ENCODE data around the gene CBARP.

Gene CBARP

DNA sequence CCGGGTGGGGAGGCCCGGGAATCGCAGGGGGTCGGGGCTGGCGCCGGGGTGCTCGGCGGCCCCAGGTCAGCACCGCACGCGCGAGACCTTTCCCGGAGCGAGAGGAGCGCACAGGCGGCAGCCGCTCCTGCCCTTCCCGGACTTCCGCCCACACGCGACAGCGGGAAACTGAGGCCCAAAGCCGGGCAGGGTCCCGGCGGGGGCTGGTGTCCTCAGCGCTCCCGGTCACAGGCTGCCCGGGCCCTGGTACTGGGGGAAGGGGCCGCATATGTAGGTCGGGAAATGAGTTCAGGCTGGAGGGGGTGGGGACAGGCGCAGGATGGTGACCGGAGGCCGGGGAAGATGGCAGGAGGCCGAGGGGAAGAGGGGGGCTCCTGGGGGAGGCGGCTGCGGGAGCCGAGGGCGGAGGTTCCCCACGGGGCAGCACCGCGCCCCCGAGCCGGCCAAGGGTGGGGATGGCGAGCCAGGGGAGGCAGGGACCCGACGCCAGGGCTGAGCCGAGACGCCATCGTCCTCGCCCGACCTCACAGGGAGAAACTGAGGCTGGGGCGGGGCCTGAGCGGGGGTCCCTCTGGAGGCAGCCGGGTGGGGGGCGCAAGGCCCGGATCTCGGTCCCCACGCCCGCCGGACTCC lies 662 bp downstream of the CBARP start:
- DNase-seq (ENCODE audit: extremely low read depth, low read depth) = no peak
- TF ChIP-seq, protein P1, sequence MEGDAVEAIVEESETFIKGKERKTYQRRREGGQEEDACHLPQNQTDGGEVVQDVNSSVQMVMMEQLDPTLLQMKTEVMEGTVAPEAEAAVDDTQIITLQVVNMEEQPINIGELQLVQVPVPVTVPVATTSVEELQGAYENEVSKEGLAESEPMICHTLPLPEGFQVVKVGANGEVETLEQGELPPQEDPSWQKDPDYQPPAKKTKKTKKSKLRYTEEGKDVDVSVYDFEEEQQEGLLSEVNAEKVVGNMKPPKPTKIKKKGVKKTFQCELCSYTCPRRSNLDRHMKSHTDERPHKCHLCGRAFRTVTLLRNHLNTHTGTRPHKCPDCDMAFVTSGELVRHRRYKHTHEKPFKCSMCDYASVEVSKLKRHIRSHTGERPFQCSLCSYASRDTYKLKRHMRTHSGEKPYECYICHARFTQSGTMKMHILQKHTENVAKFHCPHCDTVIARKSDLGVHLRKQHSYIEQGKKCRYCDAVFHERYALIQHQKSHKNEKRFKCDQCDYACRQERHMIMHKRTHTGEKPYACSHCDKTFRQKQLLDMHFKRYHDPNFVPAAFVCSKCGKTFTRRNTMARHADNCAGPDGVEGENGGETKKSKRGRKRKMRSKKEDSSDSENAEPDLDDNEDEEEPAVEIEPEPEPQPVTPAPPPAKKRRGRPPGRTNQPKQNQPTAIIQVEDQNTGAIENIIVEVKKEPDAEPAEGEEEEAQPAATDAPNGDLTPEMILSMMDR (IDR thresholded peaks at IDR 0.05; ENCODE audit: low read depth, low read length) = no peak

DNA sequence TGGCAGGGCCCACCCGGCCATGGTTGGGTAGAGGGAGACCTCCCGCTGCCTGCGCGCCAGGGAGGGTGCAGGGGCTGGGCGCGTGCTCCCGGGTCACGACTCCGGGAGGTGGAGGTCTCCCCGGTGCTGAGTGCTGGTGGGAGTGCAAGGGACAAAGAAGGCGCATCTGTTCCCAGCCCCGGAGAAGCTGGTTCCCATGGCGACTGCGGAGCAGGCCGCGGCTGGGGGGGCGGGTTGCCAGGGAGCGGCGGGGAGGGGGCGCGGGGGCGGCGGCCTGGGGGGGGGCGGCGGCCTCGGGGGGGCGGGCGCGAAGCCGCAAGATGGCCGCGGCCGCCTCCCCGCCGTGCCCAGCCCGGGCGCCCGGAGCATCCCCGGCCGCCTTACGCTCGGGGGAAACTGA lies 1.2 kb downstream of the CBARP start:
- DNase-seq (ENCODE audit: extremely low read depth, low read depth) = no peak
- TF ChIP-seq, protein P1 (IDR thresholded peaks at IDR 0.05; ENCODE audit: low read depth, low read length) = no peak

DNA sequence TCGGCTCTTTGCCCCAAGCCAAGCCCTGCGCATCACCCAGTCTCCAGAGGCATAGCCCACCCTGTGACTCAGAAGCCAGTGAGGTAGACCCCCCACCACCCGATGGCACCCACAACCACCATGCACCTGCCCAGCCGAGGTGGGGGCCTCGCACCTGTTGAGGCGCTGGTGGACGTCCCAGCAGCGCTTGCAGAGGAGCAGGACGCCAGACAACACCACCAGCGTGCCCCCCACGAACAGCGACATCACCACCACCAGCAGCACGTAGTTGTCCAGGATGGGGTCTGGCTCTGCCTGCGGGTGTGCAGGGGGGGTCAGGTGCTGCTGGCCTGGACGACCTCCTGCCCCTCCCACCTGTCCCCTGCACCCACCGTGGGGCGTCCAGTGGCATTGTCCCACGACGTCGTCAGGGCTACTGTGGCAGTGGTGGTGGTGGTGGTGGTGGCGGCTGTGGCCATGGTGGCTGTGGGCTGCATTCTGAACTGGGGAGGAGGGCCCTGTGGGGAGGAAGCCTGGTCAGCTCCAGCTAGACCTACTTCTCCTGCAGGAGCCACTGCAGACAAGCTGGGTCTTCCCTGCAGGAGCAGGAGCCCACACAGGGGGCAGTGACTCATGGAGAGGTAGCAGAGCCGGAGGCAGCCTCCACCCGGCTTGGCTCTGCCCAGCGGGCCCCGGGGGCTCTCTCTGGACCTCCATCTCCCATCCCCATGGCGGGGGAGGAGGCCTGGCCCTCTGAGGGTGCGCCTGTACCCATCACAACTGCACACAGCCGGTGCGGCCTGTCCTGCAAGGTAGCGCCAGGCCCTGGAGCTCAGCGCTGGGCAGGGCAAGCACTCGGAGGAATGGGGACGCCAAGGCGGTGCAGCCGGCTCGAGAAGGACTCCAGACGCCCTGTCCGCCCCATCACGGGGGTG lies 1.9 kb downstream of the CBARP start:
- no peak for DNase-seq (ENCODE audit: extremely low read depth, low read depth)

DNA sequence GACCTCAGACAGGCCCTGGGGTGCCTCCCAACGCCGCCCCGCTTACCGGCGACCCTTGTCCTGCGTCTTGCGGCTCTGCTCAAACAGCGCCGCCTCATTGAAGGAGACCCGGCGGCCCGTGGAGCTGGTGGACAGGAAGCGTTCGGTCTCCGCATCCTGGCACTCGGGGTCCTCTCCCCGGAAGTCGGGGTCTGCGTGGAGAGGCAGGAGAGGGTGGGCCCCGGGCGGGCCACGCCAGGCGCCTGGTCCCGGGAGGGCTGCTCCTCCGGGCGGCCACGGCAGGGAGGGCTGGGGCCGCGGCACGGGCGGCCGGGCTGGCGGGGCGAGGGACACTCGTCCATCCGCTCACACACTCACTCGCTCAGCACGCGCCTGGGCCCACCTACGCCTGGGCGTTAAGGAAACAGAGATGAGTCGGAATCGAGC lies 2.8 kb downstream of the CBARP start:
- TF ChIP-seq, protein P1 (IDR thresholded peaks at IDR 0.05; ENCODE audit: low read depth, low read length) = no peak
- DNase-seq (ENCODE audit: extremely low read depth, low read depth) = no peak

More for the DNA sequence above, 1.9 kb downstream of the CBARP start:
- TF ChIP-seq, protein P1 (IDR thresholded peaks at IDR 0.05; ENCODE audit: low read depth, low read length) = no peak

DNA sequence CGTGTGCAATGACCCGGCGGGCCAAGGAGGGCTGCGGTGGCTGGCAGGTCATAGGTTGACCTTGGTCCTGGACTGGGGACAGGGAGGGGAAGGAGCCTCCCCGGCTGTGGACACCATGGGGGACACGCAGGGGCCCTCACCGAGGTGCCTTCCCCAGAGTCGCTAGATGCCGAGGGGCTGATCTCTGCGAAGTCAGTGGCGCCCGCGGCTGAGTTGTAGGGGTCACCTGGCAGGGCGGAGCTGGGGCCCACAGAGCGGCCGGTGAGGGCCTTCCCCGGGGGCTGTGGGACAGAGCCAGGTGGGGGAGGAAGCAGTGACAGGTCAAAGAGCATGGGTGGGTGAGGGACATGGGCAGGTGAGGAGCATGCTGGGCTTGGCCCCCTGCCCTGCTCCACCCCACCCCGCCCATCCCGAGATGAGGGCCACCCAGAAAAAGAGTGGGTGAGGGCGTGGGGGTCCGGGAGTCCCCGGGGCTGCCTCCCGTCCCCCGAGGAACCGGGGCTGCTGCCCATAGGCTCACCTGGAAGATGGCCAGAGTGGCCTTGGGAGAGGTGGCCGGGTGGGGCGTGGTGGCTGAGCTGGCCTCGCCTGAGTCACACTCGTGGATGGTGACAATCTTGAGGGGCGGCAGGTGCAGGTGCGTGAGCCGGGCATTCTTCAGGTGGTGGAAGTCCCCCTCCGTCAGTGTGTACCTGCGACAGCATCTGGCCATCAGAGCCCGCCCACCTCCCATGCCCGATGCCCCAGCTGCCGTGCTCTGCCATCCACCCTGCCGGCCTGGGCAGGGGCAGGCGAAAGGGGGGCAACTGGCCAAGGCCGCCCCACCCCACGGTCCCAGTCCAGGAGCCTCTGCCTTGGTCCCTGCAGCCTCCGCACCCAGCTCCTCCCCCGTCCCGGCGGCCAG lies 3.5 kb downstream of the CBARP start:
- TF ChIP-seq, protein P1 (IDR thresholded peaks at IDR 0.05; ENCODE audit: low read depth, low read length) = no peak
- no peak for DNase-seq (ENCODE audit: extremely low read depth, low read depth)

DNA sequence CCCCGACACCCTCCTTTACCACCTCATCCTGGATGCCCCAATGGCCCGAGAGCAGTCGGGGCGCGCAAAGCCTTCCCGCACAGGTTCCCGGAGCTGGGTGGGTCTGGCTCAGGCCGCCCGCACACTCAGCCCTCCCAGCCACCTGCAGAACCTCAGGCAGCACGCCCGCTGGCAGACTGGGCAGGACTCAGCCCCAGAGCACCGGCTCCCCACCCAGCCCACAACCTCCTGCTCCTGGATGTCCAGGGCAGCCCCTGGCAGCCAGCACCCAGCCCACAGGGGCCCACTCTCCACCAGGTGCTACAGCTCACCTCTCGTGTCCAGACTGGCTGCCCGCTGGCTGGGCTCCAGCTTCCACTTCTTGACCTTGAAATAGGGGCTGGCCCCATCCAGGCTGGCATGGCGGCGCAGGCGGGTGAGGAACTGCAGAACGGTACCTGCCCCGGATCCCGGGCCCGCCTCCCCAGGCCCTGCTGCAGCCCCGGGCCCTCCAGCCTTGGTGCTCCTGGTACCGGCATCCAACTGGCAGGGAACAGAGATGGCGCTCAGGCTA lies 4.6 kb downstream of the CBARP start:
- TF ChIP-seq, protein P1 (IDR thresholded peaks at IDR 0.05; ENCODE audit: low read depth, low read length) = no peak

More for the DNA sequence above, 4.6 kb downstream of the CBARP start:
- DNase-seq (ENCODE audit: extremely low read depth, low read depth) = no peak
